SK-N-SH (cell line): ENCODE results near the gene CD3D. TPM values are rescaled to one million over a fixed set of nuclear protein-coding genes. Genes with fewer than 3 reads are reported as not detected.

Experiments
- CTCF ChIA-PET: fragments of 300-600, 350-600 bp; formaldehyde crosslinking; extraction: SDS; loops from one replicate; lab custom pipeline; 2021; lab: Yijun Ruan, JAX
- POLR2A ChIA-PET: fragments of 350-600 bp; sonication (Branson Sonifier 250); formaldehyde crosslinking; extraction: SDS; loops from one replicate; lab custom pipeline; 2020; ENCODE audit warnings: antibody characterized with exemption, inconsistent platforms; lab: Yijun Ruan, JAX
- DNase-seq: peaks from one replicate; pipeline ENCODE4 v3.0.0; 2012
- H2AFZ ChIP-seq: fragments of 200-600 bp; sonication (generic); 2 replicates; pipeline ENCODE4 v1.8.1; 2016; ENCODE audit warnings: antibody characterized with exemption, mild to moderate bottlenecking, low read depth
- H3F3A ChIP-seq: fragments of 200-600 bp; sonication (generic); replicated peaks from 2 replicates; pipeline ENCODE3; 2016; ENCODE audit warnings: antibody characterized with exemption, mild to moderate bottlenecking; ENCODE audit not compliant: insufficient read depth
- H3K27ac ChIP-seq, 2 experiments: fragments of 200-500 bp in 1 of 2; fragments of 200-600 bp in 1 of 2; sonication (Bioruptor generic) in 1 of 2; sonication (generic), shearing (Covaris generic) in 1 of 2; 2 replicates each; pipeline versions ENCODE4 v1.5.1 to v1.6.1; 2014 to 2016; ENCODE audit warnings: low read depth in 2 of 2, inconsistent platforms in 1 of 2, low read length in 1 of 2, mild to moderate bottlenecking in 1 of 2, mixed read lengths in 1 of 2
- H3K27me3 ChIP-seq: fragments of 200-600 bp; sonication (generic), shearing (Covaris generic); 2 replicates; pipeline ENCODE4 v1.6.1; 2016; ENCODE audit warnings: mixed run types; ENCODE audit not compliant: insufficient read depth
- H3K36me3 ChIP-seq, 2 experiments: fragments of 200-500 bp in 1 of 2; fragments of 200-600 bp in 1 of 2; sonication (Bioruptor generic) in 1 of 2; sonication (generic) in 1 of 2; replicated peaks in 1 of 2; 2 replicates each; pipeline versions ENCODE3 to v1.5.1; 2014 to 2016; ENCODE audit warnings: low read length in 1 of 2, mild to moderate bottlenecking in 1 of 2; ENCODE audit not compliant: insufficient read depth in 2 of 2, control insufficient read depth in 1 of 2
- H3K4me1 ChIP-seq, 2 experiments: fragments of 200-500 bp in 1 of 2; fragments of 200-600 bp in 1 of 2; sonication (Bioruptor generic) in 1 of 2; sonication (generic), shearing (Covaris generic) in 1 of 2; 2 replicates each; pipeline versions ENCODE4 v1.5.1 to v1.6.1; 2014 to 2016; ENCODE audit warnings: low read depth in 1 of 2, low read length in 1 of 2, mixed run types in 1 of 2; ENCODE audit not compliant: insufficient read depth in 2 of 2, control insufficient read depth in 1 of 2
- H3K4me2 ChIP-seq: fragments of 200-600 bp; sonication (generic), shearing (Covaris generic); 2 replicates; pipeline ENCODE4 v1.6.1; 2017; ENCODE audit warnings: mixed run types
- H3K4me3 ChIP-seq, 2 experiments: fragments of 200-500 bp in 1 of 2; fragments of 200-600 bp in 1 of 2; sonication (Bioruptor generic) in 1 of 2; sonication (generic), shearing (Covaris generic) in 1 of 2; 2 replicates each; pipeline versions ENCODE4 v1.5.1 to v1.8.1; 2014 to 2016; ENCODE audit warnings: low read depth in 2 of 2, inconsistent platforms in 1 of 2, low read length in 1 of 2, mild to moderate bottlenecking in 1 of 2, mixed read lengths in 1 of 2, moderate library complexity in 1 of 2
- H3K79me2 ChIP-seq: fragments of 200-600 bp; sonication (generic); 2 replicates; pipeline ENCODE4 v1.8.1; 2017; ENCODE audit warnings: mild to moderate bottlenecking; ENCODE audit not compliant: insufficient read depth
- H3K9ac ChIP-seq: fragments of 200-600 bp; sonication (generic); 2 replicates; pipeline ENCODE4 v1.6.1; 2017; ENCODE audit warnings: mixed run types
- H3K9me2 ChIP-seq: fragments of 200-600 bp; sonication (generic); 2 replicates; pipeline ENCODE4 v1.6.1; 2017; ENCODE audit warnings: mixed run types
- H3K9me3 ChIP-seq: fragments of 200-600 bp; sonication (generic); 2 replicates; pipeline ENCODE4 v1.6.1; 2017; ENCODE audit warnings: mixed run types, mild to moderate bottlenecking, moderate library complexity
- H4K20me1 ChIP-seq: fragments of 200-600 bp; sonication (generic); 2 replicates; pipeline ENCODE4 v1.6.1; 2017; ENCODE audit warnings: mild to moderate bottlenecking, mixed run types; ENCODE audit not compliant: insufficient read depth
- FOXJ3 ChIP-seq: sonication (generic); formaldehyde crosslinking; IDR thresholded peaks from 2 replicates; pipeline ENCODE4 v1.5.1; 2020; ENCODE audit warnings: mild to moderate bottlenecking, missing genetic modification reagents
- WGBS: methylation state at CpG from one replicate; pipeline ENCODE4 v1.1.6; 2017; ENCODE audit warnings: low lambda C conversion rate; 5-methylcytosine and 5-hydroxymethylcytosine counted together
- polyA plus RNA-seq, 3 experiments: library from polyadenylated mRNA; depleted of rRNA; stranded (reverse); fragments of >200 nt; gene quantifications; 2 replicates each; pipeline ENCODE4 v1.2.3, GENCODE V29; 2012
- TF ChIP-seq, protein P1 (sequence below): fragments of 200-600 bp; sonication (generic); IDR thresholded peaks from 2 replicates; pipeline ENCODE4 v1.6.1; 2017; ENCODE audit warnings: antibody characterized with exemption, mild to moderate bottlenecking, moderate library complexity
- TF ChIP-seq, protein P2 (sequence below): IDR thresholded peaks from 2 replicates; pipeline ENCODE4 v1.4.0; 2012; ENCODE audit warnings: low read depth
- TF ChIP-seq, protein P3 (sequence below): IDR thresholded peaks from 2 replicates; pipeline ENCODE4 v1.6.1; 2012; ENCODE audit warnings: mild to moderate bottlenecking, low read depth, low read length, moderate library complexity
- TF ChIP-seq, protein P4 (sequence below): IDR thresholded peaks from 2 replicates; pipeline ENCODE4 v1.4.0; 2012; ENCODE audit warnings: low read depth, borderline replicate concordance

CD3D gene
- polyA plus RNA-seq, 1 of the 3 experiments (the other 2 are of a cell fraction): 0.44 TPM

DNA sequence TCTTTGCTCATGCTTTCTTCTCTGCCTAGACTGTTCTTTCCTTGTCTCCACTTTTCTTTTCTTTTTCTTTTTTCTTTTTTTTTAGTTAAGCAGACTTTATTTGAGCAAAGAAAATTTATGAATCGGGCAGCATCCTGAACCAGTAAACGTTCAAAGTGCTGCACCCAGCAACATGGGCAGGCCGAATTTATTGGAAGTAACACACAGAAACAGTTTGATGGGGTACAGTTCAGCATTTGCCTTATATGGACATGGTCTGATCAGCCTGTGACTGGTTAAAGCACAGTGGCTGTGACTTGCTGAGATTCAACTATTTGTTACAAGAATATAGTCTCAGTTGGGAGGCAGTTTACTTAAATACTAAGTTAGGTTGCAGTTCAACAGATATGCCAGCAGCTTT, 22.0 kb downstream of the CD3D start:
- DNase-seq: no peak
- Histone ChIP-seq H3K27ac (no peak overlapping the region), H3K9me2 (no peaks in the 10 kb centered on the region), H3K4me1 (no peaks in the 10 kb centered on the region), H3F3A (no peaks in the 10 kb centered on the region), H3K9ac (no peak overlapping the region), H3K9me3 (no peaks in the 10 kb centered on the region), H4K20me1 (no peaks in the 10 kb centered on the region), H3K79me2 (no peaks in the 10 kb centered on the region), H2AFZ (no peak overlapping the region), H3K36me3 (no peaks in the 10 kb centered on the region), H3K4me2 (no peak overlapping the region), H3K27me3 (peaks cover 25% of the 10 kb centered on the region; the same call in 1 of the 2 replicates), H3K4me3 (no peak overlapping the region)
- CTCF ChIA-PET: no interaction called here
- POLR2A ChIA-PET: no interaction called here
- WGBS: 1% methylated on average over 3 of the region's 3 CpGs
- TF ChIP-seq FOXJ3 (CRISPR knock-in tag): no peak
- TF ChIP-seq, protein P1, sequence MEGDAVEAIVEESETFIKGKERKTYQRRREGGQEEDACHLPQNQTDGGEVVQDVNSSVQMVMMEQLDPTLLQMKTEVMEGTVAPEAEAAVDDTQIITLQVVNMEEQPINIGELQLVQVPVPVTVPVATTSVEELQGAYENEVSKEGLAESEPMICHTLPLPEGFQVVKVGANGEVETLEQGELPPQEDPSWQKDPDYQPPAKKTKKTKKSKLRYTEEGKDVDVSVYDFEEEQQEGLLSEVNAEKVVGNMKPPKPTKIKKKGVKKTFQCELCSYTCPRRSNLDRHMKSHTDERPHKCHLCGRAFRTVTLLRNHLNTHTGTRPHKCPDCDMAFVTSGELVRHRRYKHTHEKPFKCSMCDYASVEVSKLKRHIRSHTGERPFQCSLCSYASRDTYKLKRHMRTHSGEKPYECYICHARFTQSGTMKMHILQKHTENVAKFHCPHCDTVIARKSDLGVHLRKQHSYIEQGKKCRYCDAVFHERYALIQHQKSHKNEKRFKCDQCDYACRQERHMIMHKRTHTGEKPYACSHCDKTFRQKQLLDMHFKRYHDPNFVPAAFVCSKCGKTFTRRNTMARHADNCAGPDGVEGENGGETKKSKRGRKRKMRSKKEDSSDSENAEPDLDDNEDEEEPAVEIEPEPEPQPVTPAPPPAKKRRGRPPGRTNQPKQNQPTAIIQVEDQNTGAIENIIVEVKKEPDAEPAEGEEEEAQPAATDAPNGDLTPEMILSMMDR: no peak
- TF ChIP-seq, protein P2, sequence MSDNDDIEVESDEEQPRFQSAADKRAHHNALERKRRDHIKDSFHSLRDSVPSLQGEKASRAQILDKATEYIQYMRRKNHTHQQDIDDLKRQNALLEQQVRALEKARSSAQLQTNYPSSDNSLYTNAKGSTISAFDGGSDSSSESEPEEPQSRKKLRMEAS: no peak
- TF ChIP-seq, protein P3, sequence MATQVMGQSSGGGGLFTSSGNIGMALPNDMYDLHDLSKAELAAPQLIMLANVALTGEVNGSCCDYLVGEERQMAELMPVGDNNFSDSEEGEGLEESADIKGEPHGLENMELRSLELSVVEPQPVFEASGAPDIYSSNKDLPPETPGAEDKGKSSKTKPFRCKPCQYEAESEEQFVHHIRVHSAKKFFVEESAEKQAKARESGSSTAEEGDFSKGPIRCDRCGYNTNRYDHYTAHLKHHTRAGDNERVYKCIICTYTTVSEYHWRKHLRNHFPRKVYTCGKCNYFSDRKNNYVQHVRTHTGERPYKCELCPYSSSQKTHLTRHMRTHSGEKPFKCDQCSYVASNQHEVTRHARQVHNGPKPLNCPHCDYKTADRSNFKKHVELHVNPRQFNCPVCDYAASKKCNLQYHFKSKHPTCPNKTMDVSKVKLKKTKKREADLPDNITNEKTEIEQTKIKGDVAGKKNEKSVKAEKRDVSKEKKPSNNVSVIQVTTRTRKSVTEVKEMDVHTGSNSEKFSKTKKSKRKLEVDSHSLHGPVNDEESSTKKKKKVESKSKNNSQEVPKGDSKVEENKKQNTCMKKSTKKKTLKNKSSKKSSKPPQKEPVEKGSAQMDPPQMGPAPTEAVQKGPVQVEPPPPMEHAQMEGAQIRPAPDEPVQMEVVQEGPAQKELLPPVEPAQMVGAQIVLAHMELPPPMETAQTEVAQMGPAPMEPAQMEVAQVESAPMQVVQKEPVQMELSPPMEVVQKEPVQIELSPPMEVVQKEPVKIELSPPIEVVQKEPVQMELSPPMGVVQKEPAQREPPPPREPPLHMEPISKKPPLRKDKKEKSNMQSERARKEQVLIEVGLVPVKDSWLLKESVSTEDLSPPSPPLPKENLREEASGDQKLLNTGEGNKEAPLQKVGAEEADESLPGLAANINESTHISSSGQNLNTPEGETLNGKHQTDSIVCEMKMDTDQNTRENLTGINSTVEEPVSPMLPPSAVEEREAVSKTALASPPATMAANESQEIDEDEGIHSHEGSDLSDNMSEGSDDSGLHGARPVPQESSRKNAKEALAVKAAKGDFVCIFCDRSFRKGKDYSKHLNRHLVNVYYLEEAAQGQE: no peak

DNA sequence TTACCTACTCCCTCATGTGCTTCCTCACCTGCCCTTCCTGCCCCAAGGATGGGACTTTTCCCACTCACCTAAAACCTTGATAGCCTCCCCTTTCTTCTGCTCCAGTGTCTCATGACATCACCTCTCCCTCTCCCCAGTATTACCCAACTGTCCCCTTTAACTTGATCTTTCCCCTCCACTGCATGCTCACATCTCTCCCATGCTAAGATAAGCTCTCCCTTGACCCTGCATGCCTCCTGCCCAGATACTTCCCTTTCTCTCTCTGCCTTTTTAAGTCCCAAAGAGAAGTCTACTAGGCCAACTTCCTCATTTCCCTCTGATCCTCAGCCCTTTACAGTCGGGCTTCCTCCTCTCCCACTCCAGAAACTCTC, 23.2 kb downstream of the CD3D start:
- no peaks in the 10 kb centered on the region for H3K36me3 ChIP-seq
- no peak overlapping the region for H2AFZ ChIP-seq
- ChIA-PET CTCF (interaction anchor here (0.6 kb wide), 1 partner anchor 121 kb away, joined by 4 read pairs; no protein-coding TSS in a partner anchor), POLR2A (no interaction called here)
- TF ChIP-seq, protein P3: no peak
- TF ChIP-seq, protein P4, sequence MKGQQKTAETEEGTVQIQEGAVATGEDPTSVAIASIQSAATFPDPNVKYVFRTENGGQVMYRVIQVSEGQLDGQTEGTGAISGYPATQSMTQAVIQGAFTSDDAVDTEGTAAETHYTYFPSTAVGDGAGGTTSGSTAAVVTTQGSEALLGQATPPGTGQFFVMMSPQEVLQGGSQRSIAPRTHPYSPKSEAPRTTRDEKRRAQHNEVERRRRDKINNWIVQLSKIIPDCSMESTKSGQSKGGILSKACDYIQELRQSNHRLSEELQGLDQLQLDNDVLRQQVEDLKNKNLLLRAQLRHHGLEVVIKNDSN: no peak
- WGBS: 4% methylated on average over 1 of the region's 1 CpG
- no peaks in the 10 kb centered on the region for H3K4me1 ChIP-seq
- H3K9me3 ChIP-seq: no peaks in the 10 kb centered on the region
- no peak overlapping the region for H3K4me2 ChIP-seq
- no peak overlapping the region for H3K9ac ChIP-seq
- no peak overlapping the region for H3K4me3 ChIP-seq
- H4K20me1 ChIP-seq: no peaks in the 10 kb centered on the region
- no peak for DNase-seq
- H3K27me3 ChIP-seq: peaks cover 28% of the 10 kb centered on the region; the same call in 1 of the 2 replicates
- no peak overlapping the region for H3K27ac ChIP-seq
- no peaks in the 10 kb centered on the region for H3K79me2 ChIP-seq
- H3K9me2 ChIP-seq: no peaks in the 10 kb centered on the region
- no peaks in the 10 kb centered on the region for H3F3A ChIP-seq
